Right atrium auricular region (tissue), 2 donors: ENCODE data around the gene CNTRL. TPM values are rescaled to one million over a fixed set of nuclear protein-coding genes. Genes with fewer than 3 reads are reported as not detected.
A peak's percentile ranks its signal among the peaks of the same experiment; 100 is the strongest.

Experiments
- DNase-seq: peaks from one replicate; pipeline ENCODE4 v3.0.0-alpha.2; 2019; ENCODE audit warnings: low spot score
- H3K27ac ChIP-seq, 2 donors: fragments of 200-600 bp; sonication (generic); 1 replicate in 1 of 2; 2 replicates in 1 of 2; pipeline ENCODE4 v1.5.1; 2016 to 2019
- H3K27me3 ChIP-seq, 2 donors: fragments of 200-600 bp; sonication (generic); one replicate each; pipeline versions ENCODE4 v1.5.1 to v1.6.0; 2017 to 2019
- H3K36me3 ChIP-seq: fragments of 200-600 bp; sonication (generic); one replicate; pipeline ENCODE4 v1.5.1; 2016
- H3K4me1 ChIP-seq, 2 donors: fragments of 200-600 bp; sonication (generic); one replicate each; pipeline versions ENCODE4 v1.5.1 to v1.6.0; 2017 to 2019
- H3K4me3 ChIP-seq, 2 donors: fragments of 200-600 bp; sonication (generic); 1 replicate in 1 of 2; 2 replicates in 1 of 2; pipeline ENCODE4 v1.5.1; 2017 to 2019; ENCODE audit warnings: mild to moderate bottlenecking in 1 of 2, moderate library complexity in 1 of 2
- H3K9me3 ChIP-seq, 2 donors: fragments of 200-600 bp; sonication (generic); one replicate each; pipeline ENCODE4 v1.5.1; 2019
- total RNA-seq, 2 donors: library from RNA; depleted of rRNA; stranded (reverse); fragments of >200 nt; gene quantifications; one replicate each; pipeline ENCODE4 v1.1.0, GENCODE V29; 2016
- TF ChIP-seq, protein P1 (sequence below), 2 donors: fragments of 200-600 bp; sonication (generic); IDR thresholded peaks; one replicate each; pipeline ENCODE4 v1.5.1; 2019; ENCODE audit warnings: antibody characterized with exemption in 2 of 2

The CNTRL gene
- total RNA-seq, 2 donors from 2014 or later = 3.3 to 6.0 TPM

DNA sequence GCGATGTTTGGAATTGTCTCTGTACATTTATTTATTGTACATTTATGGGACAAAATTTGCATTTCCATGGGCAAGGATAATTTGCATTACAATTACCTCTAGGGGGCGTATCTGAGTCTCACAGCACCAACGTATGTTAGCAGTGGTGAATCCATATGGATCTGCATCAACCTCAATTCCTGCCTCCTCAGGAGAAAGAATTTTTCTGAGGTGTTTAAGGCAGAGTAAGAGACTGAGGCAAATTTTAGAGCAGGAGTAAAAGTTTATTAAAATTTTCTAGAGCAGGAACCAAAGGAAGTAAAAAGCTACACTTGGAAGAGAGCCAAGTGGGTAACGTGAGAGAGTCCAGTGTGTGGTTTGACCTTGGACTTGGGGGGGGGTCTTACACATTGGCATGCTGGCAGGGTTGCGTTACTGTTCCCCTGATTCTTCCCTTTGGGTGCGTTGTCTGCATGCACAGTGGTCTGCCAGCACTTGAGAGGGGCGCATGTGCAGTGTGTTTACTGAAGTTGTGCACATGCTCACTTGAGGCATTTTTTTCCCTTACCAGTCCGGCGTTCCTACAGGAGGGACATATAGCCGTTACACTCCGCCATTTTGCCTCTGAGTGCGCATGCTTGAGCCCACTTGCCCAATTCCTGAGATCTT lies 147.9 kb downstream of the CNTRL start:
- H3K4me3 ChIP-seq = no peak overlapping the region
- no peaks in the 10 kb centered on the region for H3K9me3 ChIP-seq
- H3K36me3 ChIP-seq = no peaks in the 10 kb centered on the region
- H3K4me1 ChIP-seq = no peaks in the 10 kb centered on the region
- H3K27ac ChIP-seq = no peak overlapping the region
- no peak for DNase-seq
- TF ChIP-seq, protein P1, sequence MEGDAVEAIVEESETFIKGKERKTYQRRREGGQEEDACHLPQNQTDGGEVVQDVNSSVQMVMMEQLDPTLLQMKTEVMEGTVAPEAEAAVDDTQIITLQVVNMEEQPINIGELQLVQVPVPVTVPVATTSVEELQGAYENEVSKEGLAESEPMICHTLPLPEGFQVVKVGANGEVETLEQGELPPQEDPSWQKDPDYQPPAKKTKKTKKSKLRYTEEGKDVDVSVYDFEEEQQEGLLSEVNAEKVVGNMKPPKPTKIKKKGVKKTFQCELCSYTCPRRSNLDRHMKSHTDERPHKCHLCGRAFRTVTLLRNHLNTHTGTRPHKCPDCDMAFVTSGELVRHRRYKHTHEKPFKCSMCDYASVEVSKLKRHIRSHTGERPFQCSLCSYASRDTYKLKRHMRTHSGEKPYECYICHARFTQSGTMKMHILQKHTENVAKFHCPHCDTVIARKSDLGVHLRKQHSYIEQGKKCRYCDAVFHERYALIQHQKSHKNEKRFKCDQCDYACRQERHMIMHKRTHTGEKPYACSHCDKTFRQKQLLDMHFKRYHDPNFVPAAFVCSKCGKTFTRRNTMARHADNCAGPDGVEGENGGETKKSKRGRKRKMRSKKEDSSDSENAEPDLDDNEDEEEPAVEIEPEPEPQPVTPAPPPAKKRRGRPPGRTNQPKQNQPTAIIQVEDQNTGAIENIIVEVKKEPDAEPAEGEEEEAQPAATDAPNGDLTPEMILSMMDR (IDR thresholded peaks at IDR 0.05) = peak; percentile 67 to 80
- H3K27me3 ChIP-seq = no peaks in the 10 kb centered on the region

DNA sequence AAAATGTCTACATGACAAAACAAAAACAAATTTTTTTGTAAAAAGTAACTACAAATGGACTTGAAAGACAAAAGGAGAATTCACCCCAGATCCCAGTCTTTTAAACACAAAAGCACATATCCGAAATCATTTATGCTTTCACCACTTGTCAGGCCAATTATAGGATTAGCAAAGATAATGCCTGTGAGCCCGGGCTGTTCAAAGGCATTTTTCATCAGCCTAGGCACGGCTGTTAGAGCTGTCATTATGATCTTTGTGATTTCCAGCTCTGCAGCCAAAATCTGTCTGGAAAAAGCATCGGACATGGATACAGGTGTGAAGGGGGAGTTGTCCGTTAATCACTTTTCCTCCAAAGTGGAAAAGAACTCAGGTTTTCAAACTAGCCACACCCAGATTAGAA lies 150.5 kb downstream of the CNTRL start:
- no peak for DNase-seq
- Histone ChIP-seq H3K36me3 (no peaks in the 10 kb centered on the region), H3K4me3 (no peak overlapping the region), H3K27ac (no peak overlapping the region), H3K9me3 (no peaks in the 10 kb centered on the region), H3K27me3 (no peaks in the 10 kb centered on the region), H3K4me1 (no peaks in the 10 kb centered on the region)
- TF ChIP-seq, protein P1 (IDR thresholded peaks at IDR 0.05) = no peak

DNA sequence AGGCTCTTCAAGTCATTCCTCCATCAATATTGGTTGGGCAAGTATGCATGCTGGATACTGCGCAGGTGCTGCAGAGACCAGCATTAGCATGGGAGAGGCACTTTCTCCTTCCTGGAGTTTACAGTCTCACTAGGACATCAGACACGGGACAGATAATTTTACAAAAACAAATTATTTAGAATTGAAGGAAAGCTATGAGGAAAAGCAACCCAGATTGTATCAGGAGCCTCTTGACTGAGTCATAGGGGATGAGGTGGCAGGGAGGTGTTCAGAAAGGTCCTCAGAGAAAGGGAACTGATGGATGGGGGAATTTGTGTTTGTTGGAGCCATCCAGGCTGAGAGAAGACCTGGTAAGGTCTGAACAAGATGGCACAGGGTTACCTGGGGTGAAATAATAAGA lies 151.4 kb downstream of the CNTRL start:
- no peak for DNase-seq
- H3K27ac ChIP-seq = no peak overlapping the region
- TF ChIP-seq, protein P1 (IDR thresholded peaks at IDR 0.05) = no peak
- H3K9me3 ChIP-seq = no peaks in the 10 kb centered on the region
- no peaks in the 10 kb centered on the region for H3K27me3 ChIP-seq
- no peak overlapping the region for H3K4me3 ChIP-seq
- H3K36me3 ChIP-seq = no peaks in the 10 kb centered on the region
- H3K4me1 ChIP-seq = no peaks in the 10 kb centered on the region

Other genes starting within 250 kb of the CNTRL start
- gene PSMD5, start 232.0 kb upstream of the CNTRL start, total RNA-seq = 10 to 100 TPM; 12.8 to 13.9 TPM
- 10 to 100 TPM; 11.9 to 13.9 TPM for gene PHF19, start 197.8 kb upstream of the CNTRL start, total RNA-seq
- 1 to 10 TPM; 2.0 to 3.0 TPM for gene TRAF1, start 148.2 kb upstream of the CNTRL start, total RNA-seq
- gene C5, start 24.7 kb upstream of the CNTRL start, total RNA-seq = 1 to 10 TPM in 1 of 2 donors, under 1 TPM in 1; 0.82 to 1.1 TPM
- 10 to 100 TPM; 26.8 to 27.8 TPM for gene RAB14, start 126.9 kb downstream of the CNTRL start, total RNA-seq
- 1,000 to 10,000 TPM; 1,444 to 3,478 TPM for gene GSN, start 193.2 kb downstream of the CNTRL start, total RNA-seq